ENCODE measurements around the gene TREML2.

TREML2 gene

GRCh38 chr6:41209547-41210320 lies 8.8 kb upstream of the TREML2 start:
- H3K9me3 ChIP-seq (ENCODE audit: control insufficient read depth, low read length), result no peaks in the 10 kb centered on the region
- no peaks in the 10 kb centered on the region for H3K4me1 ChIP-seq (ENCODE audit: control insufficient read depth, insufficient read depth, low read length)
- H3K4me3 ChIP-seq (ENCODE audit: insufficient read depth, low read depth, low read length), result no peak overlapping the region
- H3K27me3 ChIP-seq (ENCODE audit: control insufficient read depth, insufficient read depth, low read length, poor library complexity, severe bottlenecking), result no peaks in the 10 kb centered on the region
- H3K27ac ChIP-seq (ENCODE audit: insufficient read depth, low read depth, low read length, poor library complexity, severe bottlenecking), result no peak overlapping the region
- WGBS, 2 experiments, result 93% methylated on average over 5 of the region's 5 CpGs
- no peaks in the 10 kb centered on the region for H3K36me3 ChIP-seq (ENCODE audit: control insufficient read depth, insufficient read depth, low read length)

- 85% methylated on average over 7 of the region's 7 CpGs for WGBS, 2 experiments
- H3K27ac ChIP-seq (ENCODE audit: insufficient read depth, low read depth, low read length, poor library complexity, severe bottlenecking), result no peak overlapping the region
- no peaks in the 10 kb centered on the region for H3K4me1 ChIP-seq (ENCODE audit: control insufficient read depth, insufficient read depth, low read length)
- no peaks in the 10 kb centered on the region for H3K27me3 ChIP-seq (ENCODE audit: control insufficient read depth, insufficient read depth, low read length, poor library complexity, severe bottlenecking)
- no peak overlapping the region for H3K4me3 ChIP-seq (ENCODE audit: insufficient read depth, low read depth, low read length)
- H3K9me3 ChIP-seq (ENCODE audit: control insufficient read depth, low read length), result no peaks in the 10 kb centered on the region
- H3K36me3 ChIP-seq (ENCODE audit: control insufficient read depth, insufficient read depth, low read length), result no peaks in the 10 kb centered on the region
Measured at GRCh38 chr6:41208439-41209106, 7.6 kb upstream of the TREML2 start.

GRCh38 chr6:41204156-41204555 lies 3.2 kb upstream of the TREML2 start:
- Histone ChIP-seq H3K4me3 (ENCODE audit: insufficient read depth, low read depth, low read length) (no peak overlapping the region), H3K36me3 (ENCODE audit: control insufficient read depth, insufficient read depth, low read length) (no peaks in the 10 kb centered on the region), H3K27ac (ENCODE audit: insufficient read depth, low read depth, low read length, poor library complexity, severe bottlenecking) (no peak overlapping the region), H3K9me3 (ENCODE audit: control insufficient read depth, low read length) (no peaks in the 10 kb centered on the region), H3K4me1 (ENCODE audit: control insufficient read depth, insufficient read depth, low read length) (no peaks in the 10 kb centered on the region), H3K27me3 (ENCODE audit: control insufficient read depth, insufficient read depth, low read length, poor library complexity, severe bottlenecking) (no peaks in the 10 kb centered on the region)
- WGBS, 2 experiments, result 86 to 93% methylated on average over 1 of the region's 1 CpG

- H3K9me3 ChIP-seq (ENCODE audit: control insufficient read depth, low read length), result no peaks in the 10 kb centered on the region
- no peaks in the 10 kb centered on the region for H3K27me3 ChIP-seq (ENCODE audit: control insufficient read depth, insufficient read depth, low read length, poor library complexity, severe bottlenecking)
- WGBS, 2 experiments, result 75 to 77% methylated on average over 8 of the region's 8 CpGs
- H3K36me3 ChIP-seq (ENCODE audit: control insufficient read depth, insufficient read depth, low read length), result no peaks in the 10 kb centered on the region
- no peaks in the 10 kb centered on the region for H3K4me1 ChIP-seq (ENCODE audit: control insufficient read depth, insufficient read depth, low read length)
- H3K27ac ChIP-seq (ENCODE audit: insufficient read depth, low read depth, low read length, poor library complexity, severe bottlenecking), result no peak overlapping the region
- no peak overlapping the region for H3K4me3 ChIP-seq (ENCODE audit: insufficient read depth, low read depth, low read length)
Measured at GRCh38 chr6:41201764-41202173, 820 bp upstream of the TREML2 start.

GRCh38 chr6:41200296-41200900 lies 551 bp downstream of the TREML2 start:
- no peaks in the 10 kb centered on the region for H3K4me1 ChIP-seq (ENCODE audit: control insufficient read depth, insufficient read depth, low read length)
- no peaks in the 10 kb centered on the region for H3K27me3 ChIP-seq (ENCODE audit: control insufficient read depth, insufficient read depth, low read length, poor library complexity, severe bottlenecking)
- H3K36me3 ChIP-seq (ENCODE audit: control insufficient read depth, insufficient read depth, low read length), result no peaks in the 10 kb centered on the region
- no peak overlapping the region for H3K4me3 ChIP-seq (ENCODE audit: insufficient read depth, low read depth, low read length)
- no peak overlapping the region for H3K27ac ChIP-seq (ENCODE audit: insufficient read depth, low read depth, low read length, poor library complexity, severe bottlenecking)
- H3K9me3 ChIP-seq (ENCODE audit: control insufficient read depth, low read length), result no peaks in the 10 kb centered on the region
- WGBS, 2 experiments, result 93 to 95% methylated on average over 2 of the region's 2 CpGs

GRCh38 chr6:41199552-41200246 lies 1.2 kb downstream of the TREML2 start:
- Histone ChIP-seq H3K27ac (ENCODE audit: insufficient read depth, low read depth, low read length, poor library complexity, severe bottlenecking) (no peak overlapping the region), H3K36me3 (ENCODE audit: control insufficient read depth, insufficient read depth, low read length) (no peaks in the 10 kb centered on the region)
- 96 to 97% methylated on average over 1 of the region's 1 CpG for WGBS, 2 experiments

GRCh38 chr6:41197234-41197633 lies 3.7 kb downstream of the TREML2 start:
- H3K27me3 ChIP-seq (ENCODE audit: control insufficient read depth, insufficient read depth, low read length, poor library complexity, severe bottlenecking), result no peaks in the 10 kb centered on the region
- no peaks in the 10 kb centered on the region for H3K4me1 ChIP-seq (ENCODE audit: control insufficient read depth, insufficient read depth, low read length)
- H3K4me3 ChIP-seq (ENCODE audit: insufficient read depth, low read depth, low read length), result no peak overlapping the region
- H3K36me3 ChIP-seq (ENCODE audit: control insufficient read depth, insufficient read depth, low read length), result no peaks in the 10 kb centered on the region
- no peaks in the 10 kb centered on the region for H3K9me3 ChIP-seq (ENCODE audit: control insufficient read depth, low read length)
- WGBS, 2 experiments, result 94 to 99% methylated on average over 2 to 3 of the region's 3 CpGs
- H3K27ac ChIP-seq (ENCODE audit: insufficient read depth, low read depth, low read length, poor library complexity, severe bottlenecking), result no peak overlapping the region

More at GRCh38 chr6:41199552-41200246, 1.2 kb downstream of the TREML2 start:
- Histone ChIP-seq H3K27me3 (ENCODE audit: control insufficient read depth, insufficient read depth, low read length, poor library complexity, severe bottlenecking) (no peaks in the 10 kb centered on the region), H3K4me1 (ENCODE audit: control insufficient read depth, insufficient read depth, low read length) (no peaks in the 10 kb centered on the region), H3K9me3 (ENCODE audit: control insufficient read depth, low read length) (no peaks in the 10 kb centered on the region), H3K4me3 (ENCODE audit: insufficient read depth, low read depth, low read length) (no peak overlapping the region)

- Histone ChIP-seq H3K27ac (ENCODE audit: insufficient read depth, low read depth, low read length, poor library complexity, severe bottlenecking) (no peak overlapping the region), H3K4me3 (ENCODE audit: insufficient read depth, low read depth, low read length) (no peak overlapping the region), H3K36me3 (ENCODE audit: control insufficient read depth, insufficient read depth, low read length) (no peaks in the 10 kb centered on the region), H3K4me1 (ENCODE audit: control insufficient read depth, insufficient read depth, low read length) (no peaks in the 10 kb centered on the region), H3K27me3 (ENCODE audit: control insufficient read depth, insufficient read depth, low read length, poor library complexity, severe bottlenecking) (no peaks in the 10 kb centered on the region), H3K9me3 (ENCODE audit: control insufficient read depth, low read length) (no peaks in the 10 kb centered on the region)
- 96 to 99% methylated on average over 3 of the region's 3 CpGs for WGBS, 2 experiments
Measured at GRCh38 chr6:41194386-41194785, 6.6 kb downstream of the TREML2 start.

GRCh38 chr6:41193884-41194283 lies 7.1 kb downstream of the TREML2 start:
- no peak overlapping the region for H3K27ac ChIP-seq (ENCODE audit: insufficient read depth, low read depth, low read length, poor library complexity, severe bottlenecking)
- WGBS, 2 experiments, result 80 to 84% methylated on average over 4 of the region's 5 CpGs

More at GRCh38 chr6:41193884-41194283, 7.1 kb downstream of the TREML2 start:
- Histone ChIP-seq H3K9me3 (ENCODE audit: control insufficient read depth, low read length) (no peaks in the 10 kb centered on the region), H3K27me3 (ENCODE audit: control insufficient read depth, insufficient read depth, low read length, poor library complexity, severe bottlenecking) (no peaks in the 10 kb centered on the region), H3K4me1 (ENCODE audit: control insufficient read depth, insufficient read depth, low read length) (no peaks in the 10 kb centered on the region), H3K36me3 (ENCODE audit: control insufficient read depth, insufficient read depth, low read length) (no peaks in the 10 kb centered on the region), H3K4me3 (ENCODE audit: insufficient read depth, low read depth, low read length) (no peak overlapping the region)
